ENCODE measurements around the gene UNKL.
A peak's percentile ranks its signal among the peaks of the same experiment; 100 is the strongest.

UNKL gene

GRCh38 chr16:1351582-1352362 is 62.7 kb downstream of the UNKL start, which contains the start of the genes GNPTG and TSR3:
Gene GNPTG (plus strand): TSS chr16:1351931. CDS start chr16:1351966, 35 bp downstream.
Gene TSR3 (minus strand): TSS chr16:1351878. CDS start chr16:1351804, 74 bp downstream.
- peak; percentile 78 for DNase-seq (ENCODE audit: low spot score)

- no peak for DNase-seq (ENCODE audit: low spot score)
Observed at GRCh38 chr16:1351215-1351581, 63.3 kb downstream of the UNKL start.

GRCh38 chr16:1350691-1351090 is 63.8 kb downstream of the UNKL start:
- DNase-seq (ENCODE audit: low spot score): no peak

GRCh38 chr16:1349951-1350350 is 64.6 kb downstream of the UNKL start:
- DNase-seq (ENCODE audit: low spot score): no peak

- no peak for DNase-seq (ENCODE audit: low spot score)
Observed at GRCh38 chr16:1349351-1349750, 65.2 kb downstream of the UNKL start.

GRCh38 chr16:1348926-1349325 is 65.6 kb downstream of the UNKL start:
- DNase-seq (ENCODE audit: low spot score): no peak

GRCh38 chr16:1348441-1348840 is 66.1 kb downstream of the UNKL start:
- DNase-seq (ENCODE audit: low spot score): no peak

GRCh38 chr16:1347962-1348361 is 66.5 kb downstream of the UNKL start:
- DNase-seq (ENCODE audit: low spot score): no peak

GRCh38 chr16:1347286-1347855 is 67.1 kb downstream of the UNKL start:
- DNase-seq (ENCODE audit: low spot score): no peak

- DNase-seq (ENCODE audit: low spot score): no peak
Observed at GRCh38 chr16:1346422-1347285, 67.8 kb downstream of the UNKL start.

GRCh38 chr16:1345651-1346421 is 68.7 kb downstream of the UNKL start:
- DNase-seq (ENCODE audit: low spot score): no peak

GRCh38 chr16:1345087-1345486 is 69.4 kb downstream of the UNKL start:
- DNase-seq (ENCODE audit: low spot score): no peak

GRCh38 chr16:1344499-1344898 is 70.0 kb downstream of the UNKL start:
- DNase-seq (ENCODE audit: low spot score): no peak

- DNase-seq (ENCODE audit: low spot score): no peak
Observed at GRCh38 chr16:1343428-1344242, 70.9 kb downstream of the UNKL start.

- DNase-seq (ENCODE audit: low spot score): peak; percentile 100
Observed at GRCh38 chr16:1342526-1343427, 71.7 kb downstream of the UNKL start.

- no peak for DNase-seq (ENCODE audit: low spot score)
Observed at GRCh38 chr16:1341495-1342420, 72.7 kb downstream of the UNKL start.

GRCh38 chr16:1340730-1341494 is 73.6 kb downstream of the UNKL start:
- DNase-seq (ENCODE audit: low spot score): no peak

Measured in germinal center (tissue), 1 donor.